ENCODE results near the gene NOL6. TPM values are rescaled to one million over a fixed set of nuclear protein-coding genes. Genes with fewer than 3 reads are reported as not detected.

The NOL6 gene
- total RNA-seq, 2 donors from 2014 or later = 20.8 to 34.9 TPM

DNA sequence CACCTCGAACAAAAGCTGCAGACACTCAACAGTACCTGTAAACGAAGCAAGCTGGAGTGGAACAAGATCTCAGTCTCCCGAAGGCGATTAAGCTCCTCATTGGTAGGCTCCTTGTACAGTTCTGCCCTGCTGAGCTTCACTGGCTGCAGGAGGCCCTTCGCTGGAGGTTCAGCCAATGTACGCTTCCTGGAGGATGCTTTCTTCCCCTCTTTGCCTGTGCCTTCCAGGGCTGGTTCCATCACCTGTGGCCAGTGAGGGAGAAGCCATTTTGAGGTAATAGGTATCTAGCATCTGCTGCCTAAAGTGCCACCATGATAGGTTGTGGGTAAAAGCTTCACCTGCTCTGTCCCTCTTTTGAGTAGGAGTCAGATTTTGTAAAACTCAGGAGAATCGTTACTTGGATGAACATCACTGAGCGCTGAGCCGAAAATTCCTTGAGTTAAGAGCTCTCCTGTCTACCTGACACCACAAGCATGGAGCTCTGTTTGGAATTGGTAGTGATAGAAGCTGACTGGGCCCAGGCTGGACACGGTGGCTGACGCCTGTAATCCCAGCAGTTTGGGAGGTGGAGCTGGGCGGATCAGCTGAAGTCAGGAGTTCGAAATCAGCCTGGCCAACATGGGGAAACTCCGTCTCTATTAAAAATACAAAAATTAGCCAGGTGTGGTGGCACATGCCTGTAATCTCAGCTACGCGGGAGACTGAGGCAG lies 1.4 kb downstream of the NOL6 start:
- H3K36me3 ChIP-seq = peaks cover 29% of the 10 kb centered on the region
- no peaks in the 10 kb centered on the region for H3K27me3 ChIP-seq (replicated peaks; ENCODE audit: insufficient read depth)
- TF ChIP-seq, protein P1, sequence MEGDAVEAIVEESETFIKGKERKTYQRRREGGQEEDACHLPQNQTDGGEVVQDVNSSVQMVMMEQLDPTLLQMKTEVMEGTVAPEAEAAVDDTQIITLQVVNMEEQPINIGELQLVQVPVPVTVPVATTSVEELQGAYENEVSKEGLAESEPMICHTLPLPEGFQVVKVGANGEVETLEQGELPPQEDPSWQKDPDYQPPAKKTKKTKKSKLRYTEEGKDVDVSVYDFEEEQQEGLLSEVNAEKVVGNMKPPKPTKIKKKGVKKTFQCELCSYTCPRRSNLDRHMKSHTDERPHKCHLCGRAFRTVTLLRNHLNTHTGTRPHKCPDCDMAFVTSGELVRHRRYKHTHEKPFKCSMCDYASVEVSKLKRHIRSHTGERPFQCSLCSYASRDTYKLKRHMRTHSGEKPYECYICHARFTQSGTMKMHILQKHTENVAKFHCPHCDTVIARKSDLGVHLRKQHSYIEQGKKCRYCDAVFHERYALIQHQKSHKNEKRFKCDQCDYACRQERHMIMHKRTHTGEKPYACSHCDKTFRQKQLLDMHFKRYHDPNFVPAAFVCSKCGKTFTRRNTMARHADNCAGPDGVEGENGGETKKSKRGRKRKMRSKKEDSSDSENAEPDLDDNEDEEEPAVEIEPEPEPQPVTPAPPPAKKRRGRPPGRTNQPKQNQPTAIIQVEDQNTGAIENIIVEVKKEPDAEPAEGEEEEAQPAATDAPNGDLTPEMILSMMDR (IDR thresholded peaks at IDR 0.05) = no peak
- H3K27ac ChIP-seq = no peak overlapping the region
- DNase-seq (ENCODE audit: low spot score) (no peak), ATAC-seq (ENCODE audit: insufficient number of reproducible peaks, low FRiP score, low read depth) (no peak)
- peaks cover 8 to 22% of the 10 kb centered on the region in 2 donors for H3K4me1 ChIP-seq (ENCODE audit: control insufficient read depth in 1 of 2, low read depth in 2 of 2)
- H3K9me3 ChIP-seq = no peaks in the 10 kb centered on the region
- H3K4me3 ChIP-seq = no peak overlapping the region

DNA sequence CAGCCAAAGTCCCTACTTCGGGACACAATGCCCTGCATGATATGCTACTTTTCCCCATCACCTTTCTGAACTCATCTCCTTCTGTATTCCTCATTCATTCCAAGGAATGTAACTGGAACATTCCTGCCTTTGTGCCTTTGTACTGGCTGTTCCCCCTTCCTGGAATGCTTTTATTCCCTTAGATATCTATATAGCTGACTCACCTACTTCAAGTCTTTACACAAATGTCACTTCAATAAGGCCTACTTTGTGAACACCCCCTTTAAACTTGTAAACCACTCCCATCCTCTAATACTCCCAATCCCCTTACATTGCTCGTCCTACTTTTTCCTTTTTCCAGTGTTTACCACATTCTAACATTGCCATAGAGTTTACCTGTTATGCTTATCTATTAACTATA lies 2.4 kb downstream of the NOL6 start:
- Histone ChIP-seq H3K27ac (no peak overlapping the region), H3K4me3 (no peak overlapping the region), H3K36me3 (peaks cover 35% of the 10 kb centered on the region), H3K4me1 (ENCODE audit: control insufficient read depth in 1 of 2, low read depth in 2 of 2) (peaks cover 8 to 22% of the 10 kb centered on the region in 2 donors), H3K9me3 (no peaks in the 10 kb centered on the region), H3K27me3 (replicated peaks; ENCODE audit: insufficient read depth) (no peaks in the 10 kb centered on the region)
- DNase-seq (ENCODE audit: low spot score) = no peak
- ATAC-seq (ENCODE audit: insufficient number of reproducible peaks, low FRiP score, low read depth) = no peak
- TF ChIP-seq, protein P1 (IDR thresholded peaks at IDR 0.05) = no peak

DNA sequence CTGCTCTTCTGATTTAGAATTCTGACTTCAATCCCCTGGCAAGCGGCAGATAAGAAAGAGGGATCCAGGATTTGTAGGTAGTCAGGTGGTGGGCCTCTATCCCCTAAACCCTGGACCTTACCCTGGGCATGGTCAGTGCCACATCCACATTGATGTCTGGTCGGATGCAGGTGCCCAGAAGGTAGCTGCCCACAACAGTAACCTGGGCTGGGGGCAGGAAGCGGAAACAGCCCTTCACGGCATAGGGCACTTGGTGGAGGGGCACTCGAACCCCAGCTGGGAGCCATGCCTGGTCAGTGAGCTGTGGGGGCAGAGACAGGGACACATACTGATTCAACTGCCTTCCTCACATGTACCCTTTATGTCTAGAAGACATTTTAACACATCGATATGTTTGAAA lies 3.8 kb downstream of the NOL6 start:
- Histone ChIP-seq H3K4me3 (no peak overlapping the region), H3K36me3 (peaks cover 50% of the 10 kb centered on the region), H3K27ac (no peak overlapping the region), H3K4me1 (ENCODE audit: control insufficient read depth in 1 of 2, low read depth in 2 of 2) (peaks cover 8 to 22% of the 10 kb centered on the region in 2 donors), H3K27me3 (replicated peaks; ENCODE audit: insufficient read depth) (no peaks in the 10 kb centered on the region), H3K9me3 (no peaks in the 10 kb centered on the region)
- TF ChIP-seq, protein P1 (IDR thresholded peaks at IDR 0.05) = no peak
- ATAC-seq (ENCODE audit: insufficient number of reproducible peaks, low FRiP score, low read depth) (no peak), DNase-seq (ENCODE audit: low spot score) (no peak)

DNA sequence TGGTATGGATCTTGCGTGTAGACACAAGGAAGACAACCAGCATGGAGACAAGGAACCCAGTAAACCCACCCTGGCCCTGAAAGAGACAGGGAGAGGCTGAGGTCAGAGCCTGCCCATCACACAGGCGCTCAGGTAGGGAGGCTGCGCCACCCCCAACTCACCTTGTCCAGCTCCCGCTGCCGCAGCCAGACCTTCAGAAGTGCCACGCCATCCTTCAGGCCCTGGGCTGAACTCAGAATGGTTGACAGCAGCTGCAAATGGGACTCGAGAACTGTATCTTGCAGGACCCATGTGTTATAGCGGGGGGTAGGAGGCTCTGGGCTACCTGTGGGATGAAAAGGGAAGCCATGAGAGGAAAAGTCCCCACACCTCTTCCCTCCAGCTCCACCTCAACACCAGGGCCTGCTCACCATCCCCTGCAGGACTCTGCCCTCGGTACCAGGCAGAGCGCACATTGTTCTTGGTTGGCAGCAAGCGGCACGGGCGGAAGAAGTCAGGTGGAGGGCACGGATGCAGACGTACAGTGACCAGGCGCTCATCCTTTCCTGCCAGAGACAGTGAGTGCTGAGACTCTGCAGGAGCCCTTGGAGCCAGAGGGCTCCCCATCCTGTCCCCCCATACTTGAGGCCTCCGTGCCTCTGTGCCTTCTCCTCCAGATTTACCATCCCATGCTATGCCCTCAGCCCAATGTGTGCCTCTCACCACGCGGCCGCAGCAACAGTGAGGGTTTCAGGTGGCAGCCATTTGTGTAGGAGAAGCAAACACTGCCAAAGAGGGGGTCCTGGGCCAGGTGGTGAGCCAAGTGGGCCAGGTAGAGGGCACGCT lies 4.7 kb downstream of the NOL6 start:
- Histone ChIP-seq H3K36me3 (peaks cover 57% of the 10 kb centered on the region), H3K9me3 (no peaks in the 10 kb centered on the region), H3K4me3 (no peak overlapping the region), H3K27ac (no peak overlapping the region), H3K4me1 (ENCODE audit: control insufficient read depth in 1 of 2, low read depth in 2 of 2) (peaks cover 8 to 18% of the 10 kb centered on the region in 2 donors), H3K27me3 (replicated peaks; ENCODE audit: insufficient read depth) (no peaks in the 10 kb centered on the region)
- ATAC-seq (ENCODE audit: insufficient number of reproducible peaks, low FRiP score, low read depth) (no peak), DNase-seq (ENCODE audit: low spot score) (no peak)
- TF ChIP-seq, protein P1 (IDR thresholded peaks at IDR 0.05) = no peak

DNA sequence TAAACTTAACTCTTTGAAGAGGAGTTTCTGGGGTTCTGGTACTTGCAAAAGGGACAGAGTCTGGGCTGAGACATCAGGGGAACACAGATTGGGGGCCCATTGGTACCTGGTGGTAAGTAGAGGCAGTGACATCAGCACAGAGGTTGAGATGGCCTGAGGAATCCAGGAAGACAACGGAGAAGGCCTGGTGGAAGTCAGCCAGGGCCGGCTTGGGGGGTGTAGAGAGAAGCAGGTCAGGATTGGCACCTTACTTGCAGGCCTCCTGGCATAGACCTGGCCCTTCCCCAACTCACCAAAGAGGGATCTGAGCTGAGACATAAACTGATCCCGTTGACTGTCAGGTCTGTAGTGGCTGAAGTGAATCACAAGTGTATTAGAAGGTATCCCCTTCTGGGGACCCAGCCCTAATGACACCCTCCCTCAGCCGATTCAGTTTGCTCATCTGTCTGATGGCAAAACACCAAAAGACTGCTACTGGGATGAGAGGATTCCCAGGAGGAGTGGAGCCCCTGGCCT lies 5.5 kb downstream of the NOL6 start:
- H3K4me1 ChIP-seq (ENCODE audit: control insufficient read depth in 1 of 2, low read depth in 2 of 2) = peaks cover 8 to 17% of the 10 kb centered on the region in 2 donors
- no peaks in the 10 kb centered on the region for H3K27me3 ChIP-seq (replicated peaks; ENCODE audit: insufficient read depth)
- TF ChIP-seq, protein P1 (IDR thresholded peaks at IDR 0.05) = no peak
- ATAC-seq (ENCODE audit: insufficient number of reproducible peaks, low FRiP score, low read depth) = no peak
- no peak overlapping the region for H3K4me3 ChIP-seq
- no peaks in the 10 kb centered on the region for H3K9me3 ChIP-seq
- peaks cover 64% of the 10 kb centered on the region for H3K36me3 ChIP-seq
- no peak for DNase-seq (ENCODE audit: low spot score)
- no peak overlapping the region for H3K27ac ChIP-seq

All from thoracic aorta (tissue), 2 donors.